Cardiac fibroblast (primary cell): ENCODE measurements around the gene OLIG1.

ENCODE experiments used
- DNase-seq, 2 donors: peaks; one replicate each; pipeline versions ENCODE4 v3.0.0 to v3.0.0-alpha.2; 2010; ENCODE audit warnings: low read depth in 2 of 2
- H3K4me3 ChIP-seq, 2 donors: replicated peaks in 1 of 2; 1 replicate in 1 of 2; 2 replicates in 1 of 2; pipeline ENCODE4 v1.5.1; 2011; ENCODE audit warnings: low read depth in 2 of 2, low read length in 2 of 2, mild to moderate bottlenecking in 2 of 2, moderate library complexity in 1 of 2
- CTCF ChIP-seq: IDR thresholded peaks from one replicate; pipeline ENCODE4 v1.5.1; 2011; ENCODE audit warnings: low read depth, mild to moderate bottlenecking, low read length, inconsistent platforms

Gene OLIG1

DNA sequence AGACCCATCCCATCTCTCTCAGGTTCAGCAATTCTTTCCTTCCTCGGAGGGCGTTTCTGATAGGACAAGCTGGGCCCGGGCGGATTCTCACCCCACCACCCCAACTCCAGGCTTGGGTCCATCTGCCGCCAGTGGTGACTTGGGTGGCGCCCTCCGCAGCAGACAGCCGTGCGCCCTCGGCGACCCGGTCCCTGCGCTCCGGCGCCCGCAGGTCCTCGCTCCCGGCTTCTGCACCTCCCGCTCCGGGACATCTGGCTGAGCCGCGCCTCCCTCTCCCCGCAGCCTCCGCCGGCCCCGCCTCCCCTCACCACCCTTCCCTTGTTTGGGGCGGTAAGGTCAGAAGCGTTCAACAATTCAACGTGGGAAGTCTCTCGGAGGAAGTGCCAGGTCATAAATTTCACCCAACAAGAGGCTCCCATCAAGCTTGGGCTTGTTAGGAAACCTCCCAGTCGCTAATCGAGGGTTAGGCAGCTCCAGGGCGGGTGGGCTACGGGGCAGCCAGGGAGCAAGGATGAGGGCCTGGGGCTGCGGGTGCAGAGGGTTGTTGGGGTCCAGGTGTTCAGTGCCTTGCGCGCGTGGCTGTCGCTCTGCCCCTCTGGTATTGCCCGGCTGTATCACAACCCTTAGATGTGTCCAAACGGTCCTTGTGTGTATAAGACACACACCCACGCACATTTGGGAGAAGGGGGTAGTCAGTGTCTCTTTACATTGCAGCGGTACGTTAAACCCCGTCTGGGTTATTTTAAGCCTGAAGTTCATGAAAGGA lies 39.8 kb downstream of the OLIG1 start:
- no peak for TF ChIP-seq CTCF
- no peak overlapping the region for H3K4me3 ChIP-seq
- DNase-seq = no peak

GRCh38 chr21:33110340-33110715 lies 40.4 kb downstream of the OLIG1 start:
- no peak for DNase-seq
- no peak for TF ChIP-seq CTCF
- H3K4me3 ChIP-seq = no peak overlapping the region

GRCh38 chr21:33111577-33111976 lies 41.6 kb downstream of the OLIG1 start:
- DNase-seq = no peak
- H3K4me3 ChIP-seq = no peak overlapping the region
- TF ChIP-seq CTCF = no peak

DNA sequence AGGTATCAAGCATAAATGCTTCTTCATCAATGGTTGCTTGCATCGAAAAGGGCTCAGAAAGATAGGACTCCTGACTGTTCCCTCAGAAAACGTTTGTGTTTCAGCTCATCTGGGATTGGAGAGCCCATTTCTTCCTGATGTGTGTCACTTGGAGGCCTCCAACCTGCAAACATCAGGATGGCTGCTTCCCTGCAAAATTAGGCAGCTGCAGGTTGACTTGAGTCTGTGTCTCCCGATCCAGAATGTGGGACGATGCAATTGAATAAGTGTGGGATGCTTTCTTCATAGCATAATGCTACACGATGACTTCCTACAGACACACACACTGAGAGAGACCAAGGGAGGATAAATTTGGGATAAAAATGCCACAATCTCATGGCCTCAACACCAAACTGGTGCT lies 42.2 kb downstream of the OLIG1 start:
- no peak for DNase-seq
- H3K4me3 ChIP-seq = no peak overlapping the region
- no peak for TF ChIP-seq CTCF

DNA sequence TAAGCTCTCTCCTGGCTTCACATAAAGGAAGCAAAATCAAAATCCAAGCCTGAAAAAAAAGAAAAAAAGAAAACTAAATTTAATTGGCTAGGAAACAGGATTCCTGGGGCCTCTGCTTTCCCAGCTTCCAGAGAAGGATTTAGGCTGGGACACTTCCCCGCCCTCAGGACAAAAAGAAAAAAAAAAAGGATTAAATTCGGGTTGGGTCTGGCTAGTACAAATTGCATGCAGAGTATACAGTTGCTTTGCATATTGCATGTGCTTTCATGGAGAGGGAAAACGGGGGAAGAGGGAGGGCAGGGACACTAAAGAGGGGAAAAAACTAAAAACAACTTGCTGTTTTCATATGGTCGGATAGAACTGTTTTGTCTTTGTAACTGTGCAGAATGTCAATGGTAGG lies 42.7 kb downstream of the OLIG1 start:
- TF ChIP-seq CTCF = no peak
- DNase-seq = no peak
- H3K4me3 ChIP-seq = no peak overlapping the region

- TF ChIP-seq CTCF = no peak
- H3K4me3 ChIP-seq = no peak overlapping the region
- no peak for DNase-seq
Measured at GRCh38 chr21:33113131-33113530, 43.2 kb downstream of the OLIG1 start.

GRCh38 chr21:33114276-33114675 lies 44.3 kb downstream of the OLIG1 start:
- no peak for TF ChIP-seq CTCF
- DNase-seq = no peak
- no peak overlapping the region for H3K4me3 ChIP-seq
